SK-N-SH treated with all-trans-retinoic acid at 6 μM for 48 hours (cell line): ENCODE results near the gene CHRNA3.

Experiments
- ARNTL ChIP-seq: fragments of 450-650 bp; formaldehyde crosslinking; IDR thresholded peaks from 2 replicates; pipeline ENCODE4 v1.5.0; 2020; ENCODE audit warnings: low read depth, mild to moderate bottlenecking, moderate library complexity, borderline replicate concordance
- ESRRG ChIP-seq: fragments of 250-450 bp; sonication (Bioruptor Pico); IDR thresholded peaks from 2 replicates; pipeline ENCODE4 v1.6.1; 2021; ENCODE audit warnings: mild to moderate bottlenecking
- POU6F1 ChIP-seq: fragments of 250-450 bp; sonication (Bioruptor Pico); IDR thresholded peaks from 2 replicates; pipeline ENCODE4 v1.8.0; 2021; ENCODE audit warnings: low read depth, mild to moderate bottlenecking, moderate library complexity, borderline replicate concordance
- TCF4 ChIP-seq: fragments of 250-450 bp; sonication (Bioruptor Pico); IDR thresholded peaks from 2 replicates; pipeline ENCODE4 v1.8.0; 2021; ENCODE audit warnings: mild to moderate bottlenecking, moderate library complexity, borderline replicate concordance
- ZC3H10 ChIP-seq: fragments of 250-450 bp; sonication (Bioruptor Pico); IDR thresholded peaks from 2 replicates; pipeline ENCODE4 v1.5.1; 2021; ENCODE audit warnings: mild to moderate bottlenecking, moderate library complexity
- ZFP3 ChIP-seq: fragments of 250-450 bp; sonication (Bioruptor Pico); IDR thresholded peaks from 2 replicates; pipeline ENCODE4 v1.5.0; 2020; ENCODE audit warnings: mild to moderate bottlenecking, moderate library complexity
- ZFP30 ChIP-seq: fragments of 450-650 bp; formaldehyde crosslinking; IDR thresholded peaks from 2 replicates; pipeline ENCODE4 v1.5.0; 2022; ENCODE audit warnings: mild to moderate bottlenecking, moderate library complexity
- ZNF70 ChIP-seq: fragments of 450-650 bp; formaldehyde crosslinking; IDR thresholded peaks from 2 replicates; pipeline ENCODE4 v1.5.0; 2020; ENCODE audit warnings: mild to moderate bottlenecking, moderate library complexity
- ZNF8 ChIP-seq: fragments of 450-650 bp; formaldehyde crosslinking; IDR thresholded peaks from 2 replicates; pipeline ENCODE4 v1.5.0; 2020; ENCODE audit warnings: mild to moderate bottlenecking, moderate library complexity
- TF ChIP-seq, protein P1 (sequence below): fragments of 250-450 bp; sonication (Bioruptor Pico); IDR thresholded peaks from 2 replicates; pipeline ENCODE4 v1.8.0; 2020; ENCODE audit warnings: mild to moderate bottlenecking, moderate library complexity, borderline replicate concordance
- TF ChIP-seq, protein P2 (sequence below): fragments of 250-450 bp; sonication (Bioruptor Pico); IDR thresholded peaks from 2 replicates; pipeline ENCODE4 v1.5.1; 2021; ENCODE audit warnings: mild to moderate bottlenecking, moderate library complexity

DNA sequence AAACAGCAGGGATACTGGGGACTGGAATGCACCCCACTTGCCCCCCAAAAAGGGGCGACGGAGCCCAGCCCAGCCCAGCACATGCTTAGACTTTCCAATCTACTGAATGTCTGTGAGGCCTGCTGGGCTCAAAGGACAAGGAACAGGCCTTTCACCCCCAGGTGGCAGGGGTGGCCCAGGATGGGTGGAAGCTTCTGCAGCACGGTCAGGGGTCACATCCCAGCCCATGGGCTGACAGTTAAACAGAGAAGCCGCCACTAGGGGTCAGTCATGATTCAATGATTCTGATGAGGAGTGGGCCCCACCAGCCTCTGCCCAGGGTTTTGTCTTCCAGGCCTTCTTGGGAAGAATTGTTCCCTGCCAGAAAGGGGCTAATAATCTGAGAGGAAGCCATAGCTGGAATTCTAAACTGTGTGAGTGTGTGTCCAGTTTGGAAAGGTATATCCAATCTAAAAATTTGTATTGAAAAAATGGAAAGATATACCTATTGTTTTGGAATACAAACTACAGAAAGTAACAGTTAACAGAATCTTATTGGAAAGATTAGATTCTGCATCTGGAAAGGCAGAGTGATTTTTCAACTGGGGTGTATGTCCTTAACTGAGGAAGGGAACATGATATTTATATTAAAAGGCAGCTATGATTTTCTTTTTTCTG is 18.0 kb upstream of the CHRNA3 start:
- TF ChIP-seq ARNTL (CRISPR knock-in tag): no peak
- TF ChIP-seq, protein P1, sequence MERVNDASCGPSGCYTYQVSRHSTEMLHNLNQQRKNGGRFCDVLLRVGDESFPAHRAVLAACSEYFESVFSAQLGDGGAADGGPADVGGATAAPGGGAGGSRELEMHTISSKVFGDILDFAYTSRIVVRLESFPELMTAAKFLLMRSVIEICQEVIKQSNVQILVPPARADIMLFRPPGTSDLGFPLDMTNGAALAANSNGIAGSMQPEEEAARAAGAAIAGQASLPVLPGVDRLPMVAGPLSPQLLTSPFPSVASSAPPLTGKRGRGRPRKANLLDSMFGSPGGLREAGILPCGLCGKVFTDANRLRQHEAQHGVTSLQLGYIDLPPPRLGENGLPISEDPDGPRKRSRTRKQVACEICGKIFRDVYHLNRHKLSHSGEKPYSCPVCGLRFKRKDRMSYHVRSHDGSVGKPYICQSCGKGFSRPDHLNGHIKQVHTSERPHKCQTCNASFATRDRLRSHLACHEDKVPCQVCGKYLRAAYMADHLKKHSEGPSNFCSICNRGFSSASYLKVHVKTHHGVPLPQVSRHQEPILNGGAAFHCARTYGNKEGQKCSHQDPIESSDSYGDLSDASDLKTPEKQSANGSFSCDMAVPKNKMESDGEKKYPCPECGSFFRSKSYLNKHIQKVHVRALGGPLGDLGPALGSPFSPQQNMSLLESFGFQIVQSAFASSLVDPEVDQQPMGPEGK (CRISPR knock-in tag): no peak
- TF ChIP-seq ZFP30 (CRISPR knock-in tag): no peak
- TF ChIP-seq ZNF70 (CRISPR knock-in tag): no peak
- TF ChIP-seq, protein P2, sequence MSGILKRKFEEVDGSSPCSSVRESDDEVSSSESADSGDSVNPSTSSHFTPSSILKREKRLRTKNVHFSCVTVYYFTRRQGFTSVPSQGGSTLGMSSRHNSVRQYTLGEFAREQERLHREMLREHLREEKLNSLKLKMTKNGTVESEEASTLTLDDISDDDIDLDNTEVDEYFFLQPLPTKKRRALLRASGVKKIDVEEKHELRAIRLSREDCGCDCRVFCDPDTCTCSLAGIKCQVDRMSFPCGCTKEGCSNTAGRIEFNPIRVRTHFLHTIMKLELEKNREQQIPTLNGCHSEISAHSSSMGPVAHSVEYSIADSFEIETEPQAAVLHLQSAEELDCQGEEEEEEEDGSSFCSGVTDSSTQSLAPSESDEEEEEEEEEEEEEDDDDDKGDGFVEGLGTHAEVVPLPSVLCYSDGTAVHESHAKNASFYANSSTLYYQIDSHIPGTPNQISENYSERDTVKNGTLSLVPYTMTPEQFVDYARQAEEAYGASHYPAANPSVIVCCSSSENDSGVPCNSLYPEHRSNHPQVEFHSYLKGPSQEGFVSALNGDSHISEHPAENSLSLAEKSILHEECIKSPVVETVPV (CRISPR knock-in tag): no peak
- no peak for TF ChIP-seq ZC3H10
- no peak for TF ChIP-seq TCF4 (CRISPR knock-in tag)
- TF ChIP-seq POU6F1 (CRISPR knock-in tag): no peak
- TF ChIP-seq ZNF8: no peak
- no peak for TF ChIP-seq ESRRG (CRISPR knock-in tag)
- TF ChIP-seq ZFP3 (CRISPR knock-in tag): no peak
